ENCODE results near the gene ATP9A. TPM values are rescaled to one million over a fixed set of nuclear protein-coding genes. Genes with fewer than 3 reads are reported as not detected.

Gene ATP9A
- total RNA-seq, 1 experiment from 2014 or later, result 12.1 TPM

- H3K79me2 ChIP-seq (ENCODE audit: insufficient read depth, low read length), result peaks cover 62% of the 10 kb centered on the region
- no peaks in the 10 kb centered on the region for H3K27me3 ChIP-seq (ENCODE audit: insufficient read depth, low read length)
Observed at GRCh38 chr20:51791626-51792025, 23.4 kb upstream of the ATP9A start.

More at GRCh38 chr20:51791626-51792025, 23.4 kb upstream of the ATP9A start:
- Histone ChIP-seq H3K23me2 (ENCODE audit: insufficient read length, low read depth, low read length, poor library complexity, severe bottlenecking) (no peaks in the 10 kb centered on the region), H3K4ac (ENCODE audit: low read depth, low read length) (no peak overlapping the region), H3K23ac (ENCODE audit: insufficient read length, low read depth, low read length) (no peak overlapping the region), H2AFZ (ENCODE audit: low read length) (no peak overlapping the region), H4K8ac (replicated peaks; ENCODE audit: insufficient read length, low read depth, low read length) (no peak overlapping the region), H3K4me1 (ENCODE audit: insufficient read depth, low read length) (peaks cover 11% of the 10 kb centered on the region), H3T11ph (ENCODE audit: low read length) (no peak overlapping the region), H2BK120ac (ENCODE audit: low read depth, low read length, poor library complexity, severe bottlenecking) (no peak overlapping the region), H4K20me1 (ENCODE audit: control insufficient read depth, insufficient read depth, insufficient read length) (no peaks in the 10 kb centered on the region), H3K4me2 (ENCODE audit: insufficient read depth, insufficient read length, low read length) (no peak overlapping the region), H3K18ac (ENCODE audit: insufficient read length, low read depth, low read length) (no peak overlapping the region), H3K56ac (ENCODE audit: insufficient read length, low read depth, low read length) (no peak overlapping the region), H2BK12ac (ENCODE audit: insufficient read length, low read depth, low read length) (no peak overlapping the region), H2BK5ac (ENCODE audit: insufficient read length, low read length) (no peak overlapping the region), H2AK5ac (ENCODE audit: insufficient read length, low read length) (no peak overlapping the region), H4K5ac (ENCODE audit: insufficient read length, low read depth, low read length) (no peak overlapping the region), H3K9me3 (ENCODE audit: control insufficient read depth, low read depth, low read length) (no peaks in the 10 kb centered on the region), H3K27ac (ENCODE audit: insufficient read length, low read depth, low read length) (no peak overlapping the region), H3K9ac (ENCODE audit: extremely low read depth, insufficient read length, low read length) (no peak overlapping the region), H4K91ac (ENCODE audit: insufficient read length, low read depth, low read length) (no peak overlapping the region), H2BK20ac (ENCODE audit: low read depth, low read length, poor library complexity, severe bottlenecking) (no peak overlapping the region), H2BK15ac (ENCODE audit: low read depth, low read length) (no peak overlapping the region), H3K14ac (ENCODE audit: insufficient read depth, low read length) (no peak overlapping the region), H3K79me1 (ENCODE audit: insufficient read depth, low read depth, low read length, poor library complexity, severe bottlenecking) (peaks cover 23% of the 10 kb centered on the region)
- H3K9me3 Mint-ChIP-seq, result no peaks in the 10 kb centered on the region
- no peak for DNase-seq
- H3K27ac Mint-ChIP-seq, result no peak overlapping the region
- peaks cover 56 to 94% (median 93%) of the 10 kb centered on the region in 3 experiments; a peak in 6 of 7 replicates for H3K36me3 Mint-ChIP-seq (ENCODE audit: insufficient read depth in 1 of 3, low read depth in 3 of 3)
- no CpG with 5 or more reads among the region's 13 CpGs for WGBS (ENCODE audit: extremely low coverage, insufficient read length, low lambda C conversion rate)
- no peak for TF ChIP-seq CTCF (conservative IDR thresholded peaks at IDR 0.05)
- no peak overlapping the region for H3K4me3 Mint-ChIP-seq
- peaks cover 39 to 40% of the 10 kb centered on the region in 2 experiments for H3K4me1 Mint-ChIP-seq
- no peaks in the 10 kb centered on the region for H3K27me3 Mint-ChIP-seq (ENCODE audit: low read depth)

Data from H9 (cell line).